Activated naive CD4-positive, alpha-beta T cell treated with anti-CD3 and anti-CD28 coated beads, Interleukin-2, amount 50 U/mL, for 24 hours (primary cell): Measurements from ENCODE around the gene ADGRE3.
"Not testable (repeated sequence)": the region's sequence is repeated elsewhere in the genome, so short reads cannot be mapped to it uniquely, and the experiment has no call there.

Experiments
- H3K27ac Mint-ChIP-seq: one replicate; pipeline ENCODE4 v1.8.0; 2021; ENCODE audit warnings: mild to moderate bottlenecking, mixed read lengths
- H3K27me3 Mint-ChIP-seq: one replicate; pipeline ENCODE4 v1.8.0; 2021; ENCODE audit warnings: mixed read lengths
- H3K36me3 Mint-ChIP-seq: one replicate; pipeline ENCODE4 v1.8.0; 2021; ENCODE audit warnings: mixed read lengths
- H3K4me1 Mint-ChIP-seq: one replicate; pipeline ENCODE4 v1.8.0; 2021; ENCODE audit warnings: mixed read lengths
- H3K4me3 Mint-ChIP-seq: one replicate; pipeline ENCODE4 v1.8.0; 2021; ENCODE audit warnings: mild to moderate bottlenecking, mixed read lengths
- H3K9me3 Mint-ChIP-seq: one replicate; pipeline ENCODE4 v1.8.0; 2021; ENCODE audit warnings: mixed read lengths

The ADGRE3 gene

GRCh38 chr19:14639536-14640277 lies 34.9 kb downstream of the ADGRE3 start:
- H3K4me1 Mint-ChIP-seq: no peaks in the 10 kb centered on the region
- peaks cover 11% of the 10 kb centered on the region for H3K9me3 Mint-ChIP-seq
- no peak overlapping the region for H3K4me3 Mint-ChIP-seq
- H3K27me3 Mint-ChIP-seq: peaks cover 7% of the 10 kb centered on the region
- no peak overlapping the region for H3K27ac Mint-ChIP-seq
- H3K36me3 Mint-ChIP-seq: peaks cover 4% of the 10 kb centered on the region

GRCh38 chr19:14632286-14632685 lies 42.4 kb downstream of the ADGRE3 start:
- H3K4me1 Mint-ChIP-seq: no peaks in the 10 kb centered on the region
- no peak overlapping the region for H3K27ac Mint-ChIP-seq
- no peaks in the 10 kb centered on the region for H3K9me3 Mint-ChIP-seq
- no peaks in the 10 kb centered on the region for H3K36me3 Mint-ChIP-seq
- H3K4me3 Mint-ChIP-seq: no peak overlapping the region
- H3K27me3 Mint-ChIP-seq: peaks cover 2% of the 10 kb centered on the region

DNA sequence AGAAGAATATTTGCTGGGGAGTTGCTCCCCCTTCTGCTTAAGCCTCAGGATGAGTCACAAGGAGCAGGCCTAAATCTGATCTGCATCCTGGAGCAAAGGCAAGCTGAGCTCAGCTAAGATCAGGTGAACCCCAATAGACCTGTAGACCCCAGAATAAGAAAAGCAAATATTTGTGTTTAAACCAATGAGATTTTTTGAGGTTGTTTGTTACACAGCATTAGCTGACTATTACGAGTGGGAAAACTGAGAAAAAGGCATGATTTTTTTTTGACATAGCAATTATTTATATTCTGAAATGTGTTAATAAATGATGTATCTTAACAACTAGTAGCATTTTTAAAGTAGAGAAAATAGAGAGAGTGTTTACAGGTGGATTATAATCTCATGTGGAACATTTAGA lies 45.1 kb downstream of the ADGRE3 start:
- H3K4me3 Mint-ChIP-seq: no peak overlapping the region
- H3K27ac Mint-ChIP-seq: no peak overlapping the region
- H3K4me1 Mint-ChIP-seq: no peaks in the 10 kb centered on the region
- H3K9me3 Mint-ChIP-seq: no peaks in the 10 kb centered on the region
- H3K36me3 Mint-ChIP-seq: no peaks in the 10 kb centered on the region
- no peaks in the 10 kb centered on the region for H3K27me3 Mint-ChIP-seq

GRCh38 chr19:14624491-14624890 lies 50.2 kb downstream of the ADGRE3 start:
- H3K27me3 Mint-ChIP-seq, H3K27ac Mint-ChIP-seq, H3K36me3 Mint-ChIP-seq, H3K4me1 Mint-ChIP-seq, H3K4me3 Mint-ChIP-seq, H3K9me3 Mint-ChIP-seq: not testable (repeated sequence)

DNA sequence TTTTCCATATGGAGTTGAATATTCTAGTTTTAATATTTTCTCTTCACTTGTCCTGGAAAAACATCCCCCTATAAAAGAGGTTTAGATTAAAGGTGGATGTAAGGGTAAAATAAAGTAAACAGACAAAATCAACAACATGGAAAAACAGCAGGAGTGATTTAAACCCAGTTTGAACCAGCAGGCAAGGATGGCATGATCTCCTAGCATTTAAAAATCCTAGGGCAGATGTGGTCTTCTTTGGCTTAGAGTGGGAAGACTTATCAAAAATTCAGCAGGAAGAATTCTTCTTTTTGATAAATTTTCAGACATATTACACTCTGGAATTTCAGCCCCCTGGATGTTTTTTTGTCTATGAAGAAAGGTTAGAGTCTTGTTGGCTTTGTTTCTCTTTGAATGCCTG lies 55.2 kb downstream of the ADGRE3 start:
- H3K4me3 Mint-ChIP-seq: no peak overlapping the region
- H3K27ac Mint-ChIP-seq: no peak overlapping the region
- no peaks in the 10 kb centered on the region for H3K9me3 Mint-ChIP-seq
- H3K36me3 Mint-ChIP-seq: peaks cover 9% of the 10 kb centered on the region
- peaks cover 5% of the 10 kb centered on the region for H3K27me3 Mint-ChIP-seq
- no peaks in the 10 kb centered on the region for H3K4me1 Mint-ChIP-seq

DNA sequence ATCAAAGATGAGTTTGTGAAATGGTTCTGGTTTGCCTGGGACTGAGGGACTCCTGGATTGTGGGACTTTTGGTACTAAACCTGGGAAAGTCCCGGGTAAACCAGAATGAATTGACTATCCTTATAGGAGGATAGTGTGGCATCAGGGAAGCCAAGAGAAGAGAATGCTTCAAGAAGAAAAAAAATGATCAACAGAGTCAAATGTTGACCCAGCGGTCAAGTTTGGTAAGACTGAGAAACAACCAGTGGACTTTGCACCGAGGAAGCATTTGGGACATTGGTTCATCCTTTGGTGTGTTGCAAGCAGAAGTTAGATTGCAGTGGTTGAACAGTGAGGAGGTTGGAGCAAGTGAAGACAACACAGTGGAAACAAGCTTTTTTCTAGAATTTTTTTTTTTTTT lies 58.2 kb downstream of the ADGRE3 start:
- Mint-ChIP-seq H3K27ac (no peak overlapping the region), H3K27me3 (peaks cover 3% of the 10 kb centered on the region), H3K4me3 (no peak overlapping the region), H3K4me1 (no peaks in the 10 kb centered on the region), H3K36me3 (peaks cover 9% of the 10 kb centered on the region), H3K9me3 (no peaks in the 10 kb centered on the region)

GRCh38 chr19:14615623-14616022 lies 59.0 kb downstream of the ADGRE3 start:
- H3K4me1 Mint-ChIP-seq: no peaks in the 10 kb centered on the region
- peaks cover 3% of the 10 kb centered on the region for H3K27me3 Mint-ChIP-seq
- H3K27ac Mint-ChIP-seq: no peak overlapping the region
- no peak overlapping the region for H3K4me3 Mint-ChIP-seq
- H3K9me3 Mint-ChIP-seq: no peaks in the 10 kb centered on the region
- H3K36me3 Mint-ChIP-seq: peaks cover 9% of the 10 kb centered on the region

GRCh38 chr19:14614099-14614412 lies 60.6 kb downstream of the ADGRE3 start:
- Mint-ChIP-seq H3K27me3 (peaks cover 3% of the 10 kb centered on the region), H3K36me3 (peaks cover 3% of the 10 kb centered on the region), H3K9me3 (no peaks in the 10 kb centered on the region), H3K4me1 (no peaks in the 10 kb centered on the region), H3K27ac (no peak overlapping the region), H3K4me3 (no peak overlapping the region)

DNA sequence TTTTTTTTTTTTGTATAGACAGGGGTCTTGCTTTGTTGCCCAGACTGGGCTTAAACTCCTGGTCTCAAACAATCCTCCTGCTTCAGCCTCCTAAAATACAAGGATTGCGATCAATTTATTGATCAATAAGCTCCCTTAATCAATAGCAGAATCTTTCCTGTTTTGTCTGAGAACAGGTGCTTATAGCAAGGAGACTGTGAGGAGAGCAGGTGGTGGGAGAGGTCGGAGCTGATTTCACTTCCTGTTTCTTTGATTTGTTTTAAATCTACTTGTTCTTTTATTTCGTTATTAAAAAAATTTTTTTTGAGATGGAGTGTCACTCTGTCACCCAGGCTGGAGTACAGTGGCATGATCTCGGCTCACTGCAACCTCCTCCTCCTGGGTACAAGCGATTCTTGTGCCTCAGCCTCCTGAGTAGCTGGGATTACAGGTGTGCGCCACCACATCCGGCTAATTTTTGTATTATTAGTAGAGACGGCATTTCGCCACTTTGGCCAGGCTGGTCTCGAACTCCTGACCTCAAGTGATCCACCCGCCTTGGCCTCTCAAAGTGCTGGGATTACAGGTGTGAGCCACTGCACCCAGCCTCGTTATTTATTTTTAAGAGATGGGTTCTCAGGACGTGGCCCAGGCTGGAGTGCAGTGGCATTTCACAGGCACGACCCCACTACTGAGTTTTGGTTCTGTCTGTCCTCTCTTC lies 61.1 kb downstream of the ADGRE3 start:
- H3K4me1 Mint-ChIP-seq, H3K36me3 Mint-ChIP-seq, H3K27me3 Mint-ChIP-seq, H3K27ac Mint-ChIP-seq, H3K9me3 Mint-ChIP-seq, H3K4me3 Mint-ChIP-seq: not testable (repeated sequence)

GRCh38 chr19:14612657-14613056 lies 62.0 kb downstream of the ADGRE3 start:
- Mint-ChIP-seq H3K4me1 (no peaks in the 10 kb centered on the region), H3K27ac (no peak overlapping the region), H3K36me3 (peaks cover 3% of the 10 kb centered on the region), H3K4me3 (no peak overlapping the region), H3K9me3 (no peaks in the 10 kb centered on the region), H3K27me3 (peaks cover 3% of the 10 kb centered on the region)

GRCh38 chr19:14612242-14612641 lies 62.4 kb downstream of the ADGRE3 start:
- not testable (repeated sequence) for H3K27ac Mint-ChIP-seq, H3K27me3 Mint-ChIP-seq, H3K4me1 Mint-ChIP-seq, H3K36me3 Mint-ChIP-seq, H3K4me3 Mint-ChIP-seq, H3K9me3 Mint-ChIP-seq

DNA sequence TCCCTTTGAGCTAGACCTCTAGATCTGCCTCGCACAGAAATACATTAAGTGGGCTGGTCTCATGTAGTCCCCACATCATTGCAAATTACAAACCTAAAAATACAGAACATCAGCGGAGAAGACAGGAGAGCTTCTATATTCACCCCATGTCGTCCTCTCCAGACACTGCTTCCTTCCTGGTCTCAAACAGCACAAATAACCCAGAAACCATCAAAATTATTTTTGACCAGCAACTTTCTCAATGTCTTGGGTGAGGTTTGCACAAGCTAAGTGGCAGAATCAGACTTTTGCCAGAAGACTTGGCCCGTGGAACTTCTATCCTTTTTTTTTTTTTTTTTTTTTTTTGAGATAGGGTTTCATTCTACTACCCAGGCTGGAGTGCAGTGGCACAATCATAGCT lies 63.6 kb downstream of the ADGRE3 start:
- Mint-ChIP-seq H3K4me1 (no peaks in the 10 kb centered on the region), H3K36me3 (no peaks in the 10 kb centered on the region), H3K4me3 (no peak overlapping the region), H3K27ac (no peak overlapping the region), H3K27me3 (no peaks in the 10 kb centered on the region), H3K9me3 (no peaks in the 10 kb centered on the region)

GRCh38 chr19:14606627-14607026 lies 68.0 kb downstream of the ADGRE3 start:
- no peak overlapping the region for H3K27ac Mint-ChIP-seq
- no peaks in the 10 kb centered on the region for H3K9me3 Mint-ChIP-seq
- no peaks in the 10 kb centered on the region for H3K36me3 Mint-ChIP-seq
- H3K4me1 Mint-ChIP-seq: peaks cover 4% of the 10 kb centered on the region
- no peaks in the 10 kb centered on the region for H3K27me3 Mint-ChIP-seq
- H3K4me3 Mint-ChIP-seq: no peak overlapping the region

- H3K36me3 Mint-ChIP-seq: no peaks in the 10 kb centered on the region
- H3K4me3 Mint-ChIP-seq: no peak overlapping the region
- no peaks in the 10 kb centered on the region for H3K27me3 Mint-ChIP-seq
- H3K27ac Mint-ChIP-seq: peak overlapping the region; percentile 62
- H3K4me1 Mint-ChIP-seq: peaks cover 4% of the 10 kb centered on the region
- no peaks in the 10 kb centered on the region for H3K9me3 Mint-ChIP-seq
Observed at GRCh38 chr19:14603990-14604387, 70.7 kb downstream of the ADGRE3 start.

- Mint-ChIP-seq H3K4me1 (peaks cover 4% of the 10 kb centered on the region), H3K4me3 (no peak overlapping the region), H3K27me3 (no peaks in the 10 kb centered on the region), H3K9me3 (no peaks in the 10 kb centered on the region), H3K36me3 (no peaks in the 10 kb centered on the region), H3K27ac (no peak overlapping the region)
Observed at GRCh38 chr19:14599548-14600147, 75.0 kb downstream of the ADGRE3 start.

DNA sequence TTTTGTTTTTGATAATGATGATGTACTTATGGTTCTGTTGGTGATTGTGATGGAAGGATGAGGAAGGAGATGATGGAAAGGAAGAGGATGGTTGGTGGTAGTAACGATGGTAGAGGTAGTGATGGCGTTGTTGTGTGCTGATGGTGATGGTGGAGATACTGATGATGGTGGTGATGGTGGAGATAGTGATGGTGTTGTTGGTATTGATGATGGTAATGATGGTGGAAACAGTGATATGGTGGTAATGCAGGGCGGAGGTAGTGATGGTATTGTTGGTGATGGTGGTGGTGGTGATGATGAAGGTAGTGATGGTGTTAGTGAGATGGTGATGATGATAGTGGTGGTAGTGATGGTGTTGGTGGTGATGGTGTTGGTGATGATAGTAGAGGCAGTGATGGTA lies 79.1 kb downstream of the ADGRE3 start:
- Mint-ChIP-seq H3K9me3 (no peaks in the 10 kb centered on the region), H3K4me1 (no peaks in the 10 kb centered on the region), H3K27ac (no peak overlapping the region), H3K4me3 (no peak overlapping the region), H3K36me3 (no peaks in the 10 kb centered on the region), H3K27me3 (peaks cover 6% of the 10 kb centered on the region)
